ENCODE measurements around the gene ENTPD8.
"Not testable (repeated sequence)": the region's sequence is repeated elsewhere in the genome, so short reads cannot be mapped to it uniquely, and the experiment has no call there.

The ENTPD8 gene

DNA sequence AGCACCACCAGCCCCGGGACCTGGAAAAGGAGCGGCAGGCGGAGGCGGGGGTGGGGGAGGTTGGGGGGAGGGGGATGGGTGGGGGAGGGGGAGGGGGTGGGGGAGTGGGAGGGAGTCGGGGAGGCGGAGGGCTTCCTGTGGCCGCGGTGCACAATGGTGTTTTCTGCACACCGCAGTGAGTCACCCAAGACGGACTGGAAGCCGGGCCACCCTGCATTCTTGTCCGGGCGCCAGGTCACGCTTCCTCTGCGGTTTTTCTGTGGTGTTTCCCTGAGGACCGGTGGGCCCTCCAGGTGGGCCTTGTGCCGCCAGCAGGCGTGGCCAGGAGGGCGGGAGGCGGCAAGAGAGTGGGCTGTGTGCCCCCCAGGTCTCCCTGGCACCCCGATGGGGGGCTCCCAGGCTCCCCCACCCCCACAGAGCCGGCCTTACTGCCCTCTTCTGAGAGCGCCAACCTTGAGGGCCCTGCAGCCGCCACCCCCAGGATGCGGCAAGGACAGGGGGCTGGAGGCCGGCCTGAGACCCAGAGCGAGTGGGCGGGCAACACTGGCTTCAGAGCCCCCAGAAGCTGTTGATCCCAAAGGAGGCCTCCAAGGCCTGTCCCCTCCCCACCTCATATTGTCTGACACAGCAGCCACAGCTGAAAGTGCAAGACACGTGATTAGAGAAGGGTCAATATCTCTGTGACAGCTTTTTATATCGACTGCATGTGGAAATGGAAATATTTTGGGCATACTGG, 29.3 kb downstream of the ENTPD8 start:
- peak in 1 of 2 donors; percentile 38 for DNase-seq (ENCODE audit: low read depth in 2 of 2)

DNA sequence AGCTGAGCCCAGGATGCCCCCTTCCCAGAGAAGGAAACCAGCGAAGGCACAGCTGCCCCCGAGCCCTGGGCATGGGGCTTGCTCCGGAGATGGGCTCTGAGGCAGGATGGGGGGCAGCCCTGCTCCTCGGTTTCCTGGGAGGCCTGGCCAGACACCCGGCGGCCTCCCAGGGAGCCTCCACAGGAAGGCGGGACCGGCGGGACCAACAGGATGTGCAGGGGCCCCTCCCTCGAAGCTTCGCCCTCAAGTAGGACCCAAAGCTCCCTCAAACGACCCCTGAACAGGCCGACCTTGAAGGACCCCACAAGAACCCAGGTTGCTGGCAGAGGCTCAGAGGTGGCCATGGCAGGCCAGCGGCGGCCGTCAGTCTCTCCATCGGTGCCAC, 29.9 kb downstream of the ENTPD8 start:
- DNase-seq (ENCODE audit: low read depth in 2 of 2): no peak

DNA sequence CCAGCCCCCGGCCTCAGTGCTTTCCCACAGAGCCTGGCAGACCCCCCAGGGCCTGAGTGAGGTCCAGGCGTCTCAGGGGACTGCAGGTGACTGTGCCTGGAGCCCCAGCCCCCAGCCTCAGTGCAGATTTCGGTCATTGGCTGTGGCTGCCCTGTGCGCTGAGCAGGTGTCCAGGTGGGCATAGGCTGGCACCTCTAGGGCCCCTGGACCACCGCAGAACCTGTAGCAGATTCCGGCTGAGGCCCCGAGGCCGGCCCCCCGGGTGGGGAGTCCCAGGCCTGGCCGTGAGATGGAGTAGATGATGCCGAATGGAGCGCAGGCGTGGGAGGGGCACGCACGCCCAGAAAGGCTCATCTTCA, 30.3 kb downstream of the ENTPD8 start:
- DNase-seq (ENCODE audit: low read depth in 2 of 2): no peak

DNA sequence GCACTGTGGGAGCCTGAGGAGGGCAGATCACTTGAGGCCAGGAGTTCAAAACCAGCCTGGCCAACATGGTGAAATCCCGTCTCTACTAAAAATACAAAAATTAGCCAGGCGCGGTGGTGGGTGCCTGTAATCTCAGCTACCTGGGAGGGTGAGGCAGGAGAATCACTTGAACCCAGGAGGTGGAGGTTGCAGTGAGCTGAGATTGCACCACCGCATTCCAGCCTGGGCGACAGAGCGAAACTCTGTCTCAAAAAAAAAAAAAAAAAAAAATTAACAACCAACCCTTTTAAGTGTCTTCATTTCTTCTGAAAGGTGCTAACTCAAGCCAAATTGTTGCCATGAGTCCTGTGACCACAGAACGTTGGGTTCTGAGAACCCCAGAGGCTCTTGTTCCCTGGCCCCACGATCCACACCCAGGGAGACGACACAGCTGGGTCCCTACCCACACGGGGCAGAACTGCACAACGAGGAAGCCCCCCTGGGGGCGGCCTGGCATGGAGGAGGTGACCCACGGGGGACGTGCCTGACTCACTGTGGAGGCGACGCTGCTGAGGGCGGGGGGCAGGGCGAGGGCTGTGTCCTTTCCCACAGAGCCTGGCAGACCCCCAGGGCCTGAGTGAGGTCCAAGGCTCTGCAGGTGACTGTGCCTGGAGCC, 30.8 kb downstream of the ENTPD8 start:
- DNase-seq (ENCODE audit: low read depth in 2 of 2): not testable (repeated sequence)

DNA sequence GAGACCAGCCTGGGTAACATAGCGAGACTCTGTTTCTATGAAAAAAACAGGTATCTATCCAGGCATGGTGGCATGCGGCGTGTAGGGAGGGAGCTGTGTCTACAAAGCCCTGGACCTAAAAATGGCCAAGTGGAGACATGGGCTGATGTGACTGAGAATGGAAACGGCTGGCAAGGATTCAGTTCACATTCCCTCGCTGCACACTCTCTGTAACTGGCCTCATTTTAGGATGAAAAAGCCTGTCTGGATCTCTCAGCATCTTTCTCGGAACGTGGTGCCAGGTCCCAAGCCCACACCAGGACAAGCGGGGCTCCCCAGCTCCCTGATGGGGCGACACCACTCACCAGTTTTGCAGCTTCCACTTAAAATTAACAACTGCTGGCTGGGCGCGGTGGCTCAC, 31.6 kb downstream of the ENTPD8 start:
- DNase-seq (ENCODE audit: low read depth in 2 of 2): no peak

DNA sequence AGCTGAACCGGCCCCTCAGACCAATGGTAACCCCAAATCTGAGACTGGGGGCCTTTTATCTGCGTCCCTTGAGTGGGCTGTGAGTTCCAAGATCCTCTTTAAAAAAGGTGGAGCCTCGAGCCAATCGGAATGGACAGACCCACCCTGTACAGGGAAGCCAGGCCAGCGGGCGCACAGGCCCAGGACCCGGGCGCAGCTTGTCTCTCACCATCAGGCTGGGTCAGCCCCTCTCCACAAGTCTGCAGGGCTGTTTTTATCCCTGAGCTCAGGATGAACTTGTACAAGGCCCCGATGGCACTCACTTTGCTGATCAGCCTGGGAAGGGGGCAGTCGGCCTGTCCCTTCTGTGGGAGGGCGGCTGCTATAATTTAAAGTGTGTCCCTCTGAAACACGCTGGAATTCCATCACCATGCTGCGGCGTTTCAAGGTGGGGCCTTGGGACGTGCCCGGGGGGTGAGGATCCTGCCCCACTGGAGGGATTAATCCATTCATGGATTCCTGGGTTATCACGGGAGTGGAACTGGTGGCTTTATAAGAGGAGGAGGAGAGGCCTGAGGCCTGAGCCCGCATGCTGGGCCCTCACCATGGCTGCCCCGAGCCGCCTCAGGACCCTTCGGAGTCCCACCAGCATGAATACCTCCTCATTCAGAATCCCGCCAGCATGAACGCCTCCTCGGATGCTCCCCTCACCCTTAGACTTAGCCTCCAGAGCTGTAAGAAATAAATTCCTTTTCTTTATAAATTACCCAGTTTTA, 32.3 kb downstream of the ENTPD8 start:
- DNase-seq (ENCODE audit: low read depth in 2 of 2): no peak

DNA sequence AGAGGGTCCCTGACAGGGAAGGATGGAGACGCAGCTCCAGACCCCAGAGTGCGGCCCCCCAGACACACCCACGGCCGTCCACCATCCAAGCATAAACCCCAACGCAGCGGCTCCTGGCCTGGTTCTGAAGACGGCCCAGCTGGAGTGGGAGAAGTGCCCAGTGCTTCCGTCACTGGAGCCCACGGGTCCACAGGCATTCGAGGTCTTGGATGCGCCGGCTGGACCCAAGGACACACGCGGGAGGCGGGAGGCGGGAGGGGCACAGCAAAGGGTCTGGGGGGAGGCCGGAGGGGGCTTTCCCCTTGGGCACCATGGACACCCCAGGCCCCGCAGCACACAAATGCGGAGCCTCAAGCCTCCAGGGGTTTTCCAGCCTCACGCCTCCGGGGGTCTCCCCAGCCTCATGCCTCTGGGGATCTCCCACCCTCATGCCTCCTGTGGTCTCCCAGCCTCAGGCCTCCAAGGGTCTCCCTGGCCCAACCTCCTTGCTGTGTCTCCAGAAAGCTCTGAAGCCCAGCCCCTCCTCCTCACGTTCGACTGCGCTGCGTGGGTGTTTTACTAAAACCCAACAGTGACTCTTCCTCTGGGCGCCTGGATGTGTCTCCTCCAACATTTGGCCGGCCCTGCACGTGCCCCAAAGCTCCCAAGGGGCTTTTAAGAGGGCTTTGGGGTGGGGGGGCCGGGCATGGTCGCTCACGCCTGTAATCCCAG, 33.4 kb downstream of the ENTPD8 start:
- DNase-seq (ENCODE audit: low read depth in 2 of 2): no peak

DNA sequence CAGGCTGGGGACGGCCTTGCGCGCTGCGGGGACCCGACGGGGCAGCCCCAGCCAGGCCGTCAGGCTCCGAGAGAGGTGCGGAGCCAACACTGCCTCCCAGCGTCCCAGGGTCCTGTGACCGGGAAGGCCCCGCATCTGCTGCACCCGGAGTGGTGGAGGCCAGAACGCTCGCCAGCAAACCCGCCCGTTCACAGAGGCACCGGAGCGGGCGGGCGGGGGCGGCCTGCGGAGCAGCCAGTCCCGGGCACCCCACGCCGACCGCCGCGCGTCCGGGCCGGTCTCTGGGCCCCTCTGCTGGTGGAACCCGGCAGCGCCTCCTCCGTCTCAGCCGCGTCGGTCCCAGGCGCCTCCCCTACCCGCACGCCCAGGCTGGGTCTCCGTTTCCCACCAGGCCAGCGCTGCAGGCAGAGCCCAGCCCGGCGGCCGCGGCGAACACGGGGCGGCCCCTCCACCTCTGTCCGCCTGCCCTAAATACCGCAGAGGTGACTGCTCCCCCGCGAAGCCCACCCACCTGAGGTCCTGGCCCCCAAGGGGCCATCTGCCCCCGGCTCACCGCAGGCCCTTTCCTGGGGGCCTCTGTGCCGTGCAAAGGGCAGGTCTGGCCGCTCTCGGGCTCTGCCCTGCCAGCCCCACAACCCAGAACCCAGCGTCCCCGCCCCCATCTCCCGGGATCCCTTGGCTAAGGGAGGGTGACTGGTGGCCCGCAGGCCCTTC, 34.1 kb downstream of the ENTPD8 start:
- peak; percentile 46 to 58 for DNase-seq (ENCODE audit: low read depth in 2 of 2)

DNA sequence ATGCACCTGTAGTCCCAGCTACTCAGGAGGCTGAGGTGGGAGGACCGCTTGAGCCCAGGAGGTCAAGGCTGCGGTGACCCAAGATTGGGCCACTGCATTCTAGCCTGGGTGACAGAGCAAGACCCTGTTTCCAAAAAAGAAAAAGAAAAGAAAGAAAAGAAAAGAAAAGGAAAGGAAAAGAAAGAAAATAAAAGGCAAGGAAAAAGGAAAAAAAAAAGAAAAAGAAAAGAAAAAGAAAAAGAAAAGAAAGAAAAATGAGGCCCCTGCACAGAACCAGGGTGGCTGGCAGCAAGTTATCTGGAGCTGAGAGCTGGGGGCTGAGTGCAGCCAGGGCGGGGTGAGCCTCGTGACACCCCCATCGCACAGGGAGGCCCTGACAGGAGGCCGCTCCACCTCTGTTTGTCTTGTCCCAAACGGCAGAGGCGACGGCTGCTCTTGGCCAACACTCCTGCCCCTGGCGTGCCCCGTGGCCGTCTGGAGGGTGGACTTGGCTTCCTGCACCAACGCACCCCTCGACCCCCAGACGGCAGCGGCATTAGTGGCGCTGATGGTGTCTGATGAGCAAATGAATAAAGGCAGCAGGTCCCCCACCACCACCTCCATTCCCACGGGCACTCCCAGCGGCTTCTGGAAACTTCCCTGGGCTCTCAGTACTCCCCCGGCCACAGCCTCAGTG, 34.9 kb downstream of the ENTPD8 start:
- DNase-seq (ENCODE audit: low read depth in 2 of 2): no peak

DNA sequence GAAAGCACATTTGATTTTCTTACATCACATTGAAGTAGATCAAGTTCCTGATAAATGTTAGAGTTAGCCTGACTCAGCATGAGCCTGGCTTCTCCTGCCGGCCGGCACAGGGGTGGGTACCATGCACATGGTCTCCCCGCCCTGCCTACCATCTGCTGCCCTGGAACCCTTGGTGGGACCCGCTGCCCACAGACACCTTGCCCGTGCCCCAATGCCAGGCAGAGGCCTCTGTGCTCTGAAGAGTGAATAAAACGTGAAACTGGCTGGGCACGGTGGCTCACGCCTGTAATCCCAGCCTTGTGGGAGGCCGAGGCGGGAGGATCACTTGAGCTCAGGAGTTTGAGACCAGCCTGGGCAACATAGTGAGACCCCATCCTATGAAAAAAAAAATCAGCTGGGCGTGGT, 35.5 kb downstream of the ENTPD8 start:
- DNase-seq (ENCODE audit: low read depth in 2 of 2): no peak

DNA sequence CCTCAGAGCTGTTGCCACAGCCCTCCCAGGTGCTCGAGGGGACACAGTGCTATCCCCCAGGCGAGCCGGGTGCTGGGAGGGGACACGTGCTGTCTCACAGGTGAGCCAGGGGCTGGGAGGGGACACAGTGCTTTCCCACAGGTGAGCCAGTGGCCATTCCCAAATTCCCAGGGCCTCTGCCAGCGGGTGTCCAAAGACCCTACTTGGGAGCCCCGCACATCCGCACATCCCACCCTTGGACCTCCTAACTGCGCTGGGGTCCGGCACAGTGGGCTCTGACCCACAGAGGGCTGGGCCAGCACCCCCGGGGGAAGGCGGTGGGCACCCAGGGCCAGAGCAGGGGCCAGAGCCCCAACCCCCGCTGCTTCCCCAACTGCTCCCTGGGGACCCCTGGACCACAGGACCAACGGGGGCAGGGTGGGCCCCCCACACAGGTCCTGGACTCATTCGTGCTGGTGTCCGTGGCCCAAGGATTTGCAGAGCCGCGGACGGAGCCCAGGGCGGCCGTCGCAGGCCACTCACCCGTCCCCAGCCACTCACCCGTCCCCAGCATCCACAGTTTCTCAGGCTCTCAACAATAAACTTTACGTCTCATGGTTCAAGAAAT, 36.1 kb downstream of the ENTPD8 start:
- no peak for DNase-seq (ENCODE audit: low read depth in 2 of 2)

DNA sequence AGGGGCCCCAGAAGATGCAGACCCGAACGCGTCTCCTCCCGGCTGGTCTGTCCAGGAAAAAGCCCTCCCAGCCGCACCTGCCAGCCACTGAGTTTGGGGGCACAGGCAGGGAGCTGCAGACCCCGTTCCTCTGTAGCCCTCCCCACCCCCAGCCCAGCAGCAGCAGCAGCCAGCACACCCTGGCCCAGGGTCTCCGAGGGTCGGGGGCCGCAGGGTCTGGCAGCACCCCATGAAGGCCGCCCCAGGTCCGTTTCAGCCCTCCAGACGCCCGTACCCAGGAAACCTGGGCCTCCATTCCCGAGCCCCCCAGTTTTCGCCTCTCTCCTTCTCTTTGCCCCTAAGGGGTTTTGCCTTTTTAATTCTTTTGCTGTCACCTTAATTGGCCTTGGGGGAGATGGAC, 37.9 kb downstream of the ENTPD8 start:
- DNase-seq (ENCODE audit: low read depth in 2 of 2): no peak

DNA sequence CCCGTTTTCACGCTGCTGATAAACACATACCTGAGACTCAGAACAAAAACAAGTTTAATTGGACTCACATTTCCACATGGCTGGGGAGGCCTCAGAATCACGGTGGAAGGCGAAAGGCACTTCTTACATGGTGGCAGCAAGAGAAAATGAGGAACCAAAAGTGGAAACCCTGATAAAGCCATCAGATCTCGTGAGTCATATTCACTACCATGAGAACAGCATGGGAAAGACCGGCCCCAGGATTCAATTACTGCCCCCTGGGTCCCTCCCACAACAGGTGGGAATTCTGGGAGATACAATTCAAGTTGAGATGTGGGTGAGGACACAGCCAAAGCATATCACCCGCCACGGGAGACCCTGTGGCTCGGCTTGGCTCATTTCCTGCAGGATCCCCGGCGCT, 38.4 kb downstream of the ENTPD8 start:
- DNase-seq (ENCODE audit: low read depth in 2 of 2): no peak

DNA sequence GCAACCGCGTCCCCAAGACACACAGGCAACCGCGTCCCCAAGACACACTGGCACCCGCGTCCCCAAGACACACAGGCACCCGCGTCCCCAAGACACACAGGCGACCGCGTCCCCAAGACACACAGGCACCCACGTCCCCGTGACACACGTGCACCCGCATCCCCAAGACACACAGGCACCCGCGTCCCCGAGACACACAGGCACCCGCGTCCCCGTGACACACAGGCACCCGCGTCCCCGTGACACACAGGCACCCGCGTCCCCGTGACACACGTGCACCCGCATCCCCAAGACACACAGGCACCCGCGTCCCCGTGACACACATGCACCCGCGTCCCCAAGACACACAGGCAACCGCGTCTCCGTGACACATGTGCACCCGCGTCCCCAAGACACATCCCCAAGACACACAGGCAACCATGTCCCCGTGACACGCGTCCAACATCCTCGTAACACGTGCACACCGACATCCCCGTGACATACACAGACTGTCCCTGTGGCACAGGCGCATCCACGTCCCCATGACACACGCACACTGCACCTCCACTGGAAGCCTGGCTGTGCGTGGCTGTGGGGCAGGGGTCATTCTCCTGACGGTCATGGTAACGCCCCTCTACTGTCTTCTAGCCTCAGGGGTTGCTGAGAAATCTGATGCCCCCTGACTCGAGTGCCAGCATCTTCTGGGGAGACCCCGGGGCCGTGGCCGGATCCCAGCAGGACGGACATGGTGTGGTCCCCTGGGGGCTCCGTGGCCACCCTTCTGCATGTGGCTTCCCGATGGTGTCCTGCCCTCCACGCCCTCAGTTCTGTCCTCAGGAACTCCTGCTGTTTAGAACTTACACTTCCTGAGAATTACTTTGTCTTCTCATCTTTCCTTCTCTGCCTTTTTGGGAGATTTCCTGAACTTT, 42.3 kb downstream of the ENTPD8 start:
- no peak for DNase-seq (ENCODE audit: low read depth in 2 of 2)

DNA sequence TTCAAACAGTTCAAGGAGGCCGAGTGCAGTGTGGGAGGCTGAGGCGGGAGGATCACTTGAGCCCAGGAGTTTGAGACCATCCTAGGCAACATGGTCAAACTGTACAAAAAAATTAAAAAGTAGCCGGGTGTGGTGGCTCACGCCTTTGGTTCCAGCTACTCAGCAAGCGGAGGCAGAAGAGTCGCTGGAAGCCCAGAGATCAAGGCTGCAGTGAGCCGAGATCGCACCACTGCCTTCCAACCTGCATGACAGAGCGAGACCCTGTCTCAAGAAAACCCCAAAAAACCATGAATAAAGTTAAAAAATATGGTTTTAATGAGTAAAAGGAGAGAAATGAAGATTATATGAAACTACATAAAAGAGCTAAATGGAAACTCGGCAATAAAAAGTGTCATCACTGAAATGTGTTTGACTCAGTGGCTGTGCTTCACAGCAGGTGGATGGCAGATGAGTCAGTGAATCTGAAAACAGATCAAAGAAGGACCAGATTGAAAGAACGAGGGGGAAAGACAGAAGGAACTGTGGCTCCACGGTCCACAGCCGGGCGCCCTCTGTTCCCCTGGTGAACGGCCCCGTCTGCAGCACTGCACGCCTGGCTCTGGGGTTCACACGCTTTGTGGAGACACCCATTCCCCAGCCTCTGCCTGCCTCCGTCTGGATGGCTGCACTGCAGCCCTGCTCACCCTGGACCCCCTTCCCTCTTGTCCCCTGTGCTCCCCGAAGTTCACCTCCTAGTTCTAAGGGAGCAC, 43.3 kb downstream of the ENTPD8 start:
- DNase-seq (ENCODE audit: low read depth in 2 of 2): peak in 1 of 2 donors; percentile 31

DNA sequence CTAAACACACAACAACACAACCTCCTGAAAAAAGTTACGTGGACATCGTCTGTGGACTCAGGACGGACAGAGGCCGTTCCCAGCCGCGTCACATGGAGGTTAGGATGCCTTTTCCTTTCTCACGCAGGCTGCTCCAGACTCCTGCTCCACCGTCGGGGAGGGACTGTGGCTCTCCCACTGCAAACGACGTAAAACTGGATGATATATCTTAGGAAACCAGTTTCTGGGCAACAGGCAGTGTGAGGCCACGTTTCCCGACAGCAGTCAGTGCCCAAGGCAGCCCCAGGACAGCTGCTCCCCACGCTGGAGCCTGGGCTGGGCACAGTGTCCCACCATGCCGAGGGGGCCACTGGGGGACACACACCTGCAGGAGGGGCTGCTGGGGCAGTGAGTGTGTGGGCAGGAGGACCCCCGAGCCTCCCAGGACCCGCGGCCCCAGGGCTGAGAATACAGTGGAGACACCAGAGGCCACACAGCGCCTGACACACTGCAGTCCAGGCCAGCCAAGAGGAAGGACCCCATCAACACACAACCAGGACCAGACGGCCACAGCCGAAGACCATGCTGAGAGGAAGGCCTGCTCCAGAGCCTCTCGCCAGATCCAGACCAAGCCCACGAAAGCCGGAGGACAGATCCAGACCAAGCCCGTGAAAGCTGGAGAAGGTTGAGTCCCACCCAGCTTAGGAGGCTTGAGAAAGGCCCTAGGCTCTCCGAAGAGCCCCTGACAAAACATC, 44.4 kb downstream of the ENTPD8 start:
- DNase-seq (ENCODE audit: low read depth in 2 of 2): no peak

DNA sequence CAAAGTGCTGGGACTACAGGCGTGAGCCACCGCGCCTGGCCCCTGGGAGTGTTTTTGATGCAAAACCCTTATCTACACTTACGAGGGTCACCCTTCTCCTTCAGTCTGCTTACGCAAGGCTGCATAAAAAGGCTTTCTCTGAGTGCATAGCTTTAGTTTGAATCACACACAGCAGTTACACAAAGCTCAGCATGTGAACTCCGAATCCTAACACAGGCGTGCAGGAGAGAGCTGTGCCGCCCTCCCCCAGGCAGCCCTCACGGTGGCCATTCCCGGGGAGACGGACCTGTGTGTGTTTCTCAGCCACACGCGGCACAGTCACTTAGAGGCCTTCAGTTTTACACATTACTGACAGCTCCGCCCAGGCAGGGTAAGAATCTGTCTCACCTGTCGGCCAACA, 44.9 kb downstream of the ENTPD8 start:
- no peak for DNase-seq (ENCODE audit: low read depth in 2 of 2)

DNA sequence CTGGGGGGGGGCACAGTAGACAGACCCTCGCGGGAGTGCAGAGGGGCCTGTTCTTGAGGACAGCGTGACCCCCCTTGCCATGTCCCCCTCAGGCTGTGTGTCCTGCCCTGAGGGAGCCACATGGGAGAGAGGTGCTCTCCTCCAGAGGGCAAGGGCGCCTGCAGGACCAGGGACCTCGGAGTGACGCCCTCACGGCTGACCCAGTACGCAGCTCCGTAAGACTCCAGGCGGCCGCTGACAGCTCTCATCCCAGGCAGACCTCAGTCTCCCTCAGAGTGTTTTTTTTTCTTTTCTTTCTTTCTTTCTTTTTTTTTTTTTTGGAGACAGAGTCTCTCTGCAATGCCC, 45.5 kb downstream of the ENTPD8 start:
- no peak for DNase-seq (ENCODE audit: low read depth in 2 of 2)

All from activated CD4-positive, alpha-beta T cell treated with anti-CD3 and anti-CD28 coated beads for 24 hours (primary cell).